Coronary artery (tissue), 2 donors: ENCODE results near the gene CBLB.

Experiments
- DNase-seq: peaks from one replicate; pipeline ENCODE4 v3.0.0-alpha.2; 2017; ENCODE audit warnings: low spot score
- H3K27ac ChIP-seq, 2 donors: fragments of 200-600 bp; sonication (generic); one replicate each; pipeline ENCODE4 v1.5.1; 2016 to 2019
- H3K4me3 ChIP-seq: fragments of 200-600 bp; sonication (generic); 2 replicates; pipeline ENCODE4 v1.5.1; 2016; ENCODE audit warnings: mild to moderate bottlenecking, moderate library complexity
- CTCF ChIP-seq: fragments of 200-600 bp; sonication (generic); IDR thresholded peaks from one replicate; pipeline ENCODE4 v1.5.1; 2019; ENCODE audit warnings: antibody characterized with exemption

The CBLB gene

GRCh38 chr3:105785803-105786202 lies 83.0 kb downstream of the CBLB start:
- no peak overlapping the region for H3K4me3 ChIP-seq

GRCh38 chr3:105783631-105784030 lies 85.2 kb downstream of the CBLB start:
- Histone ChIP-seq H3K4me3 (no peak overlapping the region), H3K27ac (no peak overlapping the region)
- no peak for TF ChIP-seq CTCF
- no peak for DNase-seq

More at GRCh38 chr3:105785803-105786202, 83.0 kb downstream of the CBLB start:
- TF ChIP-seq CTCF, result no peak
- H3K27ac ChIP-seq, result no peak overlapping the region
- DNase-seq, result no peak

- no peak for TF ChIP-seq CTCF
- DNase-seq, result no peak
- no peak overlapping the region for H3K27ac ChIP-seq
- no peak overlapping the region for H3K4me3 ChIP-seq
These were observed 86.9 kb downstream of the CBLB start for GRCh38 chr3:105781871-105782270.

GRCh38 chr3:105780107-105780506 lies 88.7 kb downstream of the CBLB start:
- no peak overlapping the region for H3K27ac ChIP-seq
- no peak overlapping the region for H3K4me3 ChIP-seq
- no peak for DNase-seq
- no peak for TF ChIP-seq CTCF

- TF ChIP-seq CTCF, result no peak
These were observed 93.4 kb downstream of the CBLB start for GRCh38 chr3:105775368-105775767.

GRCh38 chr3:105774444-105775180 lies 94.2 kb downstream of the CBLB start:
- no peak overlapping the region for H3K27ac ChIP-seq
- DNase-seq, result no peak
- TF ChIP-seq CTCF, result no peak
- H3K4me3 ChIP-seq, result no peak overlapping the region

More at GRCh38 chr3:105775368-105775767, 93.4 kb downstream of the CBLB start:
- no peak overlapping the region for H3K4me3 ChIP-seq
- no peak overlapping the region for H3K27ac ChIP-seq
- DNase-seq, result no peak

GRCh38 chr3:105773291-105773690 lies 95.5 kb downstream of the CBLB start:
- no peak for DNase-seq
- H3K27ac ChIP-seq, result no peak overlapping the region
- no peak for TF ChIP-seq CTCF
- no peak overlapping the region for H3K4me3 ChIP-seq
